ENCODE data around the gene NLGN1. TPM values are rescaled to one million over a fixed set of nuclear protein-coding genes. Genes with fewer than 3 reads are reported as not detected.

The NLGN1 gene
- total and polyA plus RNA-seq, 9 of the 15 experiments (the other 6 are each of a cell fraction or from before 2014, with no cell fraction given) = under 0.01 to 0.01 TPM; not detected in 7

DNA sequence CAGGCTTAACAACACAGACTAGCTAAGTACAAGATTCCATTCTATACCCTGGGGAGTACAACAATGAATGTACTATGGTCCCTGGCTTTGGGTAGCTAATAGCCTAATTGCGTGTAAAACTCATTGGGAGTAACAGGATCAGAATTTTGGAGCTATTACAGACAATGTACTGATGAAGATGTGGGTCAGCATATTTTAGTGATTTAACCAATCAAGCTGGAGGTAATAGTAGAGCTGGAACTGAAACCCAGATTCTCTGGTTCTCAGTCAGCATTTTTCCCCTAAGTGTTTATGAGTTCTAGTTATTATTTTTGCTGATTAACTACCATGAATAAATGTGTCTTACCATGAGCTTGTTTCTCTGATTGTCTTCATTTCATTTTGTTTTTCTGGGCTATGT is 578.7 kb downstream of the NLGN1 start:
- no peak for TF ChIP-seq ZNF764 (CRISPR knock-in tag; IDR thresholded peaks at IDR 0.05; ENCODE audit: low read depth)
- TF ChIP-seq TAL1 (IDR thresholded peaks at IDR 0.05) = no peak
- TF ChIP-seq, protein P1, sequence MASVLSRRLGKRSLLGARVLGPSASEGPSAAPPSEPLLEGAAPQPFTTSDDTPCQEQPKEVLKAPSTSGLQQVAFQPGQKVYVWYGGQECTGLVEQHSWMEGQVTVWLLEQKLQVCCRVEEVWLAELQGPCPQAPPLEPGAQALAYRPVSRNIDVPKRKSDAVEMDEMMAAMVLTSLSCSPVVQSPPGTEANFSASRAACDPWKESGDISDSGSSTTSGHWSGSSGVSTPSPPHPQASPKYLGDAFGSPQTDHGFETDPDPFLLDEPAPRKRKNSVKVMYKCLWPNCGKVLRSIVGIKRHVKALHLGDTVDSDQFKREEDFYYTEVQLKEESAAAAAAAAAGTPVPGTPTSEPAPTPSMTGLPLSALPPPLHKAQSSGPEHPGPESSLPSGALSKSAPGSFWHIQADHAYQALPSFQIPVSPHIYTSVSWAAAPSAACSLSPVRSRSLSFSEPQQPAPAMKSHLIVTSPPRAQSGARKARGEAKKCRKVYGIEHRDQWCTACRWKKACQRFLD (CRISPR knock-in tag; IDR thresholded peaks at IDR 0.05) = no peak
- TF ChIP-seq ILF3 (IDR thresholded peaks at IDR 0.05; ENCODE audit: borderline replicate concordance) = no peak
- TF ChIP-seq EHMT2 (IDR thresholded peaks at IDR 0.05) = no peak
- no peak for TF ChIP-seq TAF7 (tag; IDR thresholded peaks at IDR 0.05)
- no peak for TF ChIP-seq KDM2B (CRISPR knock-in tag; IDR thresholded peaks at IDR 0.05)
- no peak for TF ChIP-seq PHB (CRISPR knock-in tag; IDR thresholded peaks at IDR 0.05)
- TF ChIP-seq TARDBP (IDR thresholded peaks at IDR 0.05) = no peak
- TF ChIP-seq ZNF124 (CRISPR knock-in tag; IDR thresholded peaks at IDR 0.05) = no peak
- no peak for TF ChIP-seq ELF2 (CRISPR knock-in tag; IDR thresholded peaks at IDR 0.05)
- TF ChIP-seq CHD2 (IDR thresholded peaks at IDR 0.05; ENCODE audit: low read depth, low read length) = no peak
- no peak for TF ChIP-seq ZNF589 (CRISPR knock-in tag; IDR thresholded peaks at IDR 0.05; ENCODE audit: low read depth)
- no peak for TF ChIP-seq LARP7 (IDR thresholded peaks at IDR 0.05)
- no peak for TF ChIP-seq MAFF (IDR thresholded peaks at IDR 0.05; ENCODE audit: low read length)
- no peak for TF ChIP-seq KAT8 (IDR thresholded peaks at IDR 0.05; ENCODE audit: low read depth)
- TF ChIP-seq YBX1 (IDR thresholded peaks at IDR 0.05) = no peak
- TF ChIP-seq, protein P2, sequence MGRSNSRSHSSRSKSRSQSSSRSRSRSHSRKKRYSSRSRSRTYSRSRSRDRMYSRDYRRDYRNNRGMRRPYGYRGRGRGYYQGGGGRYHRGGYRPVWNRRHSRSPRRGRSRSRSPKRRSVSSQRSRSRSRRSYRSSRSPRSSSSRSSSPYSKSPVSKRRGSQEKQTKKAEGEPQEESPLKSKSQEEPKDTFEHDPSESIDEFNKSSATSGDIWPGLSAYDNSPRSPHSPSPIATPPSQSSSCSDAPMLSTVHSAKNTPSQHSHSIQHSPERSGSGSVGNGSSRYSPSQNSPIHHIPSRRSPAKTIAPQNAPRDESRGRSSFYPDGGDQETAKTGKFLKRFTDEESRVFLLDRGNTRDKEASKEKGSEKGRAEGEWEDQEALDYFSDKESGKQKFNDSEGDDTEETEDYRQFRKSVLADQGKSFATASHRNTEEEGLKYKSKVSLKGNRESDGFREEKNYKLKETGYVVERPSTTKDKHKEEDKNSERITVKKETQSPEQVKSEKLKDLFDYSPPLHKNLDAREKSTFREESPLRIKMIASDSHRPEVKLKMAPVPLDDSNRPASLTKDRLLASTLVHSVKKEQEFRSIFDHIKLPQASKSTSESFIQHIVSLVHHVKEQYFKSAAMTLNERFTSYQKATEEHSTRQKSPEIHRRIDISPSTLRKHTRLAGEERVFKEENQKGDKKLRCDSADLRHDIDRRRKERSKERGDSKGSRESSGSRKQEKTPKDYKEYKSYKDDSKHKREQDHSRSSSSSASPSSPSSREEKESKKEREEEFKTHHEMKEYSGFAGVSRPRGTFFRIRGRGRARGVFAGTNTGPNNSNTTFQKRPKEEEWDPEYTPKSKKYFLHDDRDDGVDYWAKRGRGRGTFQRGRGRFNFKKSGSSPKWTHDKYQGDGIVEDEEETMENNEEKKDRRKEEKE (IDR thresholded peaks at IDR 0.05; ENCODE audit: borderline replicate concordance in 1 of 2, control insufficient read depth in 1 of 2, low read depth in 2 of 2, low read length in 1 of 2) = no peak
- TF ChIP-seq SAP30 (IDR thresholded peaks at IDR 0.05; ENCODE audit: borderline replicate concordance, insufficient read depth, low read depth, low read length, poor library complexity, severe bottlenecking) = no peak
- TF ChIP-seq RUNX1 (IDR thresholded peaks at IDR 0.05; ENCODE audit: low read depth) = no peak
- no peaks in the 10 kb centered on the region for H3K36me3 ChIP-seq (ENCODE audit: control insufficient read depth, insufficient read depth, low read length)
- 0% methylated on average over 1 of the region's 1 CpG for WGBS (ENCODE audit: insufficient coverage, low coverage, missing lambda C conversion rate)
- H3K79me2 ChIP-seq (ENCODE audit: control insufficient read depth, insufficient read depth, low read length) = no peaks in the 10 kb centered on the region
- BruUV-seq (replicated peaks) = no TSS peak
- H3K4me3 ChIP-seq = no peak overlapping the region
- H2AFZ ChIP-seq (ENCODE audit: low read depth, low read length) = no peak overlapping the region
- POLR2A ChIA-PET = no interaction called here
- H3K27me3 ChIP-seq (ENCODE audit: control insufficient read depth in 2 of 2, insufficient read depth in 2 of 2, low read length in 2 of 2) = no peaks in the 10 kb centered on the region
- no peaks in the 10 kb centered on the region for H3K9me3 ChIP-seq (replicated peaks; ENCODE audit: control insufficient read depth, insufficient read depth, low read depth, low read length)
- DNase-seq (ENCODE audit: extremely low read depth in 1 of 4, low spot score in 3 of 4) = no peak
- no peak overlapping the region for H3K9ac ChIP-seq (ENCODE audit: insufficient read depth in 1 of 2, low read depth in 2 of 2, low read length in 2 of 2)
- ATAC-seq = no peak
- H3K27ac ChIP-seq (ENCODE audit: extremely low read depth, low read depth, low read length) = no peak overlapping the region
- FAIRE-seq = no peak
- H3K9me1 ChIP-seq (ENCODE audit: control insufficient read depth, insufficient read depth, low read length) = no peaks in the 10 kb centered on the region
- H3K4me2 ChIP-seq (ENCODE audit: insufficient read depth, low read length) = no peak overlapping the region
- intact Hi-C loops (cut with micrococcal nuclease) (no loop called here), in situ Hi-C loops (cut with MboI) (no loop called here)
- CTCF ChIA-PET (ENCODE audit: low intra/inter-chr PET ratio) = no interaction called here
- H3K4me1 ChIP-seq (replicated peaks in 1 of 2; ENCODE audit: control insufficient read depth in 2 of 2, insufficient read depth in 2 of 2, low read length in 2 of 2) = no peaks in the 10 kb centered on the region
- no peaks in the 10 kb centered on the region for H4K20me1 ChIP-seq (replicated peaks; ENCODE audit: control insufficient read depth, insufficient read depth, low read length)
